Urinary bladder (tissue), 4 donors: Measurements from ENCODE around the gene PPP1R18. TPM values are rescaled to one million over a fixed set of nuclear protein-coding genes. Genes with fewer than 3 reads are reported as not detected.
"Not testable (repeated sequence)": the region's sequence is repeated elsewhere in the genome, so short reads cannot be mapped to it uniquely, and the experiment has no call there.

Experiments used
- DNase-seq: peaks from one replicate; pipeline ENCODE4 v3.0.0-alpha.2; 2015; ENCODE audit errors: extremely low spot score
- H3K27ac ChIP-seq: one replicate; pipeline ENCODE4 v1.5.1; 2013; ENCODE audit warnings: low read depth, mild to moderate bottlenecking, moderate library complexity
- H3K36me3 ChIP-seq: one replicate; pipeline ENCODE4 v1.6.1; 2013; ENCODE audit warnings: mild to moderate bottlenecking, moderate library complexity; ENCODE audit not compliant: insufficient read depth
- H3K4me1 ChIP-seq: one replicate; pipeline ENCODE4 v1.6.1; 2013; ENCODE audit warnings: mild to moderate bottlenecking, moderate library complexity; ENCODE audit not compliant: insufficient read depth
- H3K4me3 ChIP-seq: one replicate; pipeline ENCODE4 v1.5.1; 2013; ENCODE audit warnings: low read depth, low read length
- WGBS: extraction: QIAGEN DNeasy Blood & Tissue Kit; methylation state at CpG from one replicate; pipeline ENCODE4 v1.1.7; 2013; 5-methylcytosine and 5-hydroxymethylcytosine counted together
- polyA plus RNA-seq: library from polyadenylated mRNA; stranded (reverse); fragments of 200-250 nt; gene quantifications from one replicate; pipeline ENCODE4 v1.2.3, GENCODE V29; 2013
- total RNA-seq: library from RNA; depleted of rRNA; stranded (reverse); fragments of >200 nt; gene quantifications from one replicate; pipeline ENCODE4 v1.2.3, GENCODE V29; 2014
- donor health status: healthy with polysubstance abuse.
- donor health status: healthy.

PPP1R18 gene
- total and polyA plus RNA-seq, 2 donors: 32.7 to 81.9 TPM

DNA sequence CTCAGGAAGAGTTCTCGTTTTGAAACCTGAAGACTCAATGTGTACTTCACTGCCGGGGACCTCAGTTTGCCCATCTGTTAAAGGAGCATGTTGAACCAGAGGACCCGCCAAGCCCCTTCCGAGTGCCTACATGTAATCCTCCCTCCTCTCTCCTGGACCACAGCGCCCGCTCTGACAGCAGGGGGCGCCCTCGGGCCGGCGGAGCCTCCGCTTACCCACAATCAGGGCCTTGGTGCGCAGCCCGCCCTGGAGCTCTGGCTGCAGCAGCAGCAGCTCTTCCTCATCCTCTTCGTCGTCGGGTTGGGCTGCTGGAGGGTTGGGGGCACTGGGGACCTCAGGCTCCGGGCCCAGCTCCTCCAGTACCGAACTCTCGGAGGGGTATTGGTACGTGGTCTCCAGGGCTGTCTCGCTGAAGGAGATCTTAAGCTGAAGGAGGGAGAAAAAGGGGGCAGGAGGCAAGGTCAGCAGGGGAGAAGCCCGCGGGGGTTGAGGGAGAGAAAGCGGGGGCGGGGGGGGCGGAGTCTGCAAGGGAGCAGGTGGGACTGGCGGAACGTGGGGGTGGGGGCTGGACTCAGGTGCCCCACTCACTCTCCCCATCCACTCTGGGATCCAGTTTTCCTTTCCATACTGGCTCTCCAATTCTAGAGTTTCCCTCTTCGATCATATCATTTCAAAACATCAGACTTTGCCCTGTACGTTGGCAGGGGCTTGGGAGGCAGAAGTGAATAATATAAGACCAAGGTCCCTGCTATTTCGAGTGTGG lies 7.3 kb downstream of the PPP1R18 start:
- H3K36me3 ChIP-seq: no peaks in the 10 kb centered on the region
- peak overlapping the region; percentile 57 for H3K27ac ChIP-seq
- no peak for DNase-seq
- H3K4me3 ChIP-seq: no peak overlapping the region
- 13% methylated on average over 31 of the region's 31 CpGs for WGBS
- no peaks in the 10 kb centered on the region for H3K4me1 ChIP-seq

DNA sequence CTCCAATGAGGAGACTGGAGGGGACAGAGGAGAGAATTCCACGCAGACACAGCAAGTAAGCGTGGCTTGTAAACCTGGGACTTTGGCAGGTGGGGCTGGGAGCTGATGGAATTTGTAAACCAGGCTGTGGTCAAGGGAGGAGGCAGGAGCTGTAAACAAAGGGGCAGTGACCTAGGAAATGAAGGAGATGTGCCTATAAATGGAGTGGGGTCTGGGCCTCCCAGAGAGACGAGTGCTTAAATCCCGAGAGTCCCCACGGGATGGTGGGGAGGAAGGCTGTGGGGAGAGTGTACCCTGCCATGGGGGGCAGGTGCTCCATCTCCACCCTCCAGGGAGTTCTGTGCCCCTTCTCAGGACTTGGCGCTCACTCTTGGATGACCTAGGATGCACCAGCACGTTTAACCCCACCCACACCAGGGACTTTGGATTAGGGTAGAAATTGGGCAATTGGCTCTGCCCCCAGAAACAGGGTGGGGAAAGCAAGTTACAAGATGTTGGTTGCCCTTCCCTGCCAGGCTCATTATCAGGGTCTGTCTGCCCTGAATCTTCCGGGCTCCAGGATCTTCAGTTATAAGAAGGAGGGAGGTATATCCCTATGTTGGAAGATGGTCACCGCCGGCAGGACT lies 9.7 kb downstream of the PPP1R18 start:
- peaks cover 1% of the 10 kb centered on the region for H3K4me1 ChIP-seq
- H3K27ac ChIP-seq: no peak overlapping the region
- WGBS: 76% methylated on average over 10 of the region's 10 CpGs
- DNase-seq: no peak
- no peaks in the 10 kb centered on the region for H3K36me3 ChIP-seq
- no peak overlapping the region for H3K4me3 ChIP-seq

DNA sequence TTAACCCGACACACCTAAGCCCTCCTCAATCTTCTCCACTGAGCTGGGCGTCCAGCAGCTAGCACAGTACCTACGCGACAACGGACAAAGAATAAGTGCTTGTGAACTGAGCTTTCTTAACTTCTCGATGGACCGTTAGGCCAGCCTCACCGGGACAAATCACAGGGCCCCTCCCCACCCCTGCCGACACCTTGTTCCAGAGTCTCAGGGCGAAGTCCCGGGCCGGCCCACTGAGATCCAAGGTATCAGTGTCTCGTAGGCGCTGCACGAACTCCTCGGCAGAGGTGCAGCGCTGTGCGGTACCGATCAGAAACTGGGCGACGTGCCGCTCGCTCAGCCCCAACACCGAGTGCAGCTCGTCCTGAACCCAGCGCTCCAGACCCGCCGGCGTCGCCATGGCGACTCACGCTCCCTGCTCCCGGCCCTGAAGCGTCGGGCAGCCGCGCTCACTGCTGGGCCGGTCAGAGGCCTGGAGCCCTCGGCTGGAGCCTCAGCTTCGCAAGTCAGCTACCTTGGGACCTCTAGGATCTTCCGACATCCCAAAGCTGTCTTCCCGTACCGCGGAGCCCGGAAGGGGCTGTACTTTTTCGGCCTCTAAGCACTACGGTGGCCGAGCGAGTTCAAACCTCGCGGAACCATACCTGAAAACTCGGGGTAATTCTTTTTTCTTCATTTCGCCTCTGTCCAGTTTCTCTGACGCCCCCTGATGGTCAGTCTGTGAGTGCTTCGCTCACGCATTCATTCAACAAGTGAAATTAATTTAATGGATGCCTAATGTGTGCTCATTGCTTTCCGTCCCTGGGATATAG lies 13.8 kb downstream of the PPP1R18 start, which contains the start of gene DHX16:
Gene DHX16, minus strand, starts transcription at position 562 of the 809 bp plus-strand sequence. Its CDS starts 165 bp downstream, at position 397.
- Histone ChIP-seq H3K4me1 (peaks cover 2% of the 10 kb centered on the region), H3K27ac (no peak within 1 kb of the TSS), H3K36me3 (no peaks in the 10 kb centered on the region), H3K4me3 (peak within 1 kb of the TSS; percentile 86)
- under 1% methylated on average over 57 of the region's 57 CpGs for WGBS
- DNase-seq: peak; percentile 93

DNA sequence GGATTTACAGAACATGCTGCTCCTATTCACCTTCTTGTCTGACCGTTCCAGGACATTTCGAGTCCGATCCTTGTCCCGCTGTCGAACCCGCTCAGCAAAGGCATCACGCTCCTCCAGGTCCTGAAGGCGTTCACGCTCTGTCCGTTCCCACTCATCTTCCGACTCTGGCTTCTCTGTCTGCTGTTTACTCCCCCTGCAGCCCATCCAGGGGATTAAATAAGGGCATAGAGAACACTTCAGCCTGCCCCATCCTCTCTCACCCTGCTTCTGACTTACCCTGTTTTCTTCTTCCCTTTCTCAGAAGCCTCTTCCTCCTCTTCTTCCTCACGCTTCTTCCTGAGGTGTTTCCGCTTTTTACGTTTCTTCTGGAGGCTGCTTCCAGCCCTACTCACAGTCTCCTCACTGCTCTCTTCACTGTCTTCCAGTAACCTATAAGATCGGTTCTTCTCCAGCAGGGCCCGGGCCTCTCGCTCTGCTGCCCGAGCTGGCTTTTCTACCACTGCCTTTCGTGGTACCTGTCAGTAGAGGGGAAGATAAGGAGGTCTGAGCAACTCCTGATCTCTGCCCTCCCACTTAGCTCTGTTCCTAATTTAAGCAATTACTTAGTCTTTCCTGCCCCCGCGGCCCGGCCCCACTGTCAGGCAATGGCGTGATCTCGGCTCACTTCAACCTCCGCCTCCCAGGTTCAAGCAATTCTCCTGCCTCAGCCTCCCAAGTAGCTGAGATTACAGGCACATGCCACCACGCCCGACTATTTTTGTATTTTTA lies 15.5 kb downstream of the PPP1R18 start:
- 87% methylated on average over 27 of the region's 27 CpGs for WGBS
- no peak overlapping the region for H3K27ac ChIP-seq
- no peaks in the 10 kb centered on the region for H3K36me3 ChIP-seq
- H3K4me1 ChIP-seq: peaks cover 2% of the 10 kb centered on the region
- H3K4me3 ChIP-seq: no peak overlapping the region
- no peak for DNase-seq

DNA sequence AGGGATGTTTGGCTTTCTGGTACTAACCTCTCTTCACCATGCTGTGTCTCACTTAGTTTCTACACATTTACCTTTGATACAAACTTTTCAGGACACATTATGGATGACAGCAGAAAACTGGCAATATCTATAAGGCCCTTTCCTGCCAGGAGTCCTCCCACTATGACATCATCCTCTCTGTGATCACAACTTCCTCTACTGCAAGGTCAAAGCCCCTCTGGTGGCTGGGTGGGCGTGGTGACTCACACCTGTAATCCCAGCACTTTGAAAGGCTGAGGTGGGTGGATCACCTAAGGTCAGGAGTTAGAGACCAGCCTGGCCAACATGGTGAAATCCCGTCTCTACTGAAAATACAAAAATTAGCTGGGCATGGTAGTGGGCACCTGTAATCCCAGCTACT lies 20.1 kb downstream of the PPP1R18 start:
- not testable (repeated sequence) for DNase-seq, H3K4me3 ChIP-seq, H3K27ac ChIP-seq, H3K4me1 ChIP-seq, H3K36me3 ChIP-seq
- 90% methylated on average over 2 of the region's 2 CpGs for WGBS

DNA sequence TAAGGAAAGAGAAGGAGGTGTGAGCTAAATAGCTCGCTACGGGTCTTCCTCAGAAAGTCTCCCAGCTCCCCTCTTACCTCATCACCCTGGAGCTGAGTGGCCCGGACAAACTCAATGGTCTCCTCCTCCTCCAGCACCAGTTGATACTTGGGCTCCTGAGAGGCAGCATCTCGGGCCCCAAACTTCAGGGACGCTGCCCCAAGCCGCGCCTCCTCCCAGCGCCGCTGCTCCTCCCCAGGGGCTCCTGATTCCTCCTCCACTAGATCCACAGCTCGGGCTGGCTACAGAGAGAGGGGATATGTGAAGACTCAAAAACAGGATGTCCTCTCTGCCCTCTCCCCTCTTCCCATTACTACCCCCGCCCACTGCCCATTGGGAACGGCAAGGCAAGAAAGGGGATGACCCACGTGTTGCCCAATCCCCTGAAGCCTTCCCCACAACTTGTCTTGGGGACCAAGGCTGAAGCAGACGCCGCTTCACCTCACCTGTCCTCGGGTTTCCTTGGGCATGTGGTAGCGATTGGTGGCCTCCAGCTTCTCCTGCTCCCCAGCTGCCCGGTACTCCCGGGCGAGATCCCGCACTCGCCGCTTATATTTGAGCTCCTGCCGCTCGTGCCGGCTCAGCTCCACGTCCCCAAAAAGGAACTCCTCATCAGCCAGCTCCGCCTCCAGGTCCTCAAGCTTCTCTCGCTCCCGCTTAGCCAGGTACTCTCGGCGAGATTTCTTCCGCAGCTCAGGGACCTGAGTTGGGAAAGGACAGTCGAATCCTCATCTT lies 21.3 kb downstream of the PPP1R18 start:
- H3K4me1 ChIP-seq: no peaks in the 10 kb centered on the region
- H3K27ac ChIP-seq: no peak overlapping the region
- WGBS: 91% methylated on average over 34 of the region's 34 CpGs
- H3K36me3 ChIP-seq: peaks cover 9% of the 10 kb centered on the region
- no peak for DNase-seq
- H3K4me3 ChIP-seq: no peak overlapping the region

DNA sequence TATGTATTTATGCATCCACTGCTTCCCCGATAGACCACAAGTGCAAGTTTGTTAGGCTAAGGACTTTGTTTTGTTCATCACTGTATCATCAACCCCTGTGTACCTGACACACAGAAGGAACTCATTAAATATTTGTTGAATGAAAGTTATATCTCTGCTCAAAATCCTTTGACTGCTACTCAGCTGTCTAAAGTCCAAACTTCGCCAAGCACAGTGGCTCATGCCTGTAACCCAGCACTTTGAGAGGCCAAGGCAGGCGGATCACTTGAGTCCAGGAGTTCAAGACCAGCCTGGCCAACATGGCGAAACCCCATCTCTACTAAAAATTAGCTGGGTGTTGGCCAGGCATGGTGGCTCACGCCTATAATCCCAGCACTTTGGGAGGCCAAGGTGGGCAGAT lies 28.5 kb downstream of the PPP1R18 start:
- H3K36me3 ChIP-seq, H3K4me1 ChIP-seq, H3K4me3 ChIP-seq, H3K27ac ChIP-seq, DNase-seq: not testable (repeated sequence)
- 89% methylated on average over 5 of the region's 5 CpGs for WGBS

DNA sequence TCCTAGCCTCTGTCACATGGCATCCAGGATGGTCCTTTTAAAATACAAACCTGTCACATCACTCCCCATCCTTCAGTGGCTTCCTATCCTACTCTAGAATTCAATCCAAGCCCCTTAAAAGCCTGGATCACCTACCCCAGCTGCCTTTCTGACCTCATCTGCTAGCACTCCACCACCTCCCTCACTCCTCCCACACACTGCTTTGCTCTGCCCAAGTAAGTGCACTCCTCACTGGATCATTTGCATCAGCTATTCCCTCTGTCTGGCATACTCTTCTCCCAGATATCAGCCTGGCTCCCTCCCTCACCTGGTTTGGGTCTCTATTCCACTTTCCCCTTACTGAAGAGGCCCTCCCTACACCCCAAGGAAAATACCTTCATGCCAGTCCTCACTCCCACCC lies 29.0 kb downstream of the PPP1R18 start:
- H3K4me1 ChIP-seq: no peaks in the 10 kb centered on the region
- H3K4me3 ChIP-seq: no peak overlapping the region
- H3K36me3 ChIP-seq: peaks cover 3% of the 10 kb centered on the region
- no peak for DNase-seq
- H3K27ac ChIP-seq: no peak overlapping the region

DNA sequence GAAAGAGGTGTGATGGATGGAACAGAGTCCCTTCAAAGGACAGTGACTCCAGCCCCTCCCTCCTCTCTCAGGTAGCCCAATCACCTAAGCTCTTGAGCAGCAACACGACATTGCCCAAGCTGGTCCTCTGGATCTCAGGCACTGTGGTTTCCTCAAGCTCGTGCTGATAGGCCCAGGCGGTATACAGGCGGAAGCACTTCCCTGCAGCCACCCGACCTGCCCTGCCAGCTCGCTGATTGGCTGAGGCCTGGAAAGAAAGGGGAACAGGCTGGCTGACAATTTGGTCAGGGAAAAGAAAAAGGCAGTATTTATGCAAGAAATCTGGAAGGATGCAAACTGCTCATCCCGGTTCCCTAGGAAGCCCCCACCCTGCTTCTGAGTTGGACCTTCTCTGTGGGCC lies 29.9 kb downstream of the PPP1R18 start:
- no peak overlapping the region for H3K27ac ChIP-seq
- no peak for DNase-seq
- no peak overlapping the region for H3K4me3 ChIP-seq
- H3K36me3 ChIP-seq: peaks cover 3% of the 10 kb centered on the region
- no peaks in the 10 kb centered on the region for H3K4me1 ChIP-seq
- WGBS: 75% methylated on average over 7 of the region's 7 CpGs

DNA sequence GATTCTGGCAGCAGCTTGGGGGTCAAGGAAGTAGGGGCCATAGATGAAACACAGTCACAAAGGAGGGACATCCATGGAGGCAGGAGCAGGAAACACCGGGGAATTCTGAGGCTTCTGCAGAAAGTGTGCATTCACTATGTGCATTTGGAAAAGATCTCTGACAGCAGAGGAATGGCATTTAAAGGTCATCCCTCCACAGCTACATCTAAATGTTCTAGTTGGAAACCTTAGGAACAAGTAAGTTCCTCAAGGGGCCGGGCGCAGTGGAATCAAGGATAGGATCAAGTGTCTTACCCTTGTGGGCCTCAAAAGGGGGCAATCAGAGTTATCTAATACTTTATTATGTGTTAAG lies 30.7 kb downstream of the PPP1R18 start:
- H3K36me3 ChIP-seq: peaks cover 3% of the 10 kb centered on the region

DNA sequence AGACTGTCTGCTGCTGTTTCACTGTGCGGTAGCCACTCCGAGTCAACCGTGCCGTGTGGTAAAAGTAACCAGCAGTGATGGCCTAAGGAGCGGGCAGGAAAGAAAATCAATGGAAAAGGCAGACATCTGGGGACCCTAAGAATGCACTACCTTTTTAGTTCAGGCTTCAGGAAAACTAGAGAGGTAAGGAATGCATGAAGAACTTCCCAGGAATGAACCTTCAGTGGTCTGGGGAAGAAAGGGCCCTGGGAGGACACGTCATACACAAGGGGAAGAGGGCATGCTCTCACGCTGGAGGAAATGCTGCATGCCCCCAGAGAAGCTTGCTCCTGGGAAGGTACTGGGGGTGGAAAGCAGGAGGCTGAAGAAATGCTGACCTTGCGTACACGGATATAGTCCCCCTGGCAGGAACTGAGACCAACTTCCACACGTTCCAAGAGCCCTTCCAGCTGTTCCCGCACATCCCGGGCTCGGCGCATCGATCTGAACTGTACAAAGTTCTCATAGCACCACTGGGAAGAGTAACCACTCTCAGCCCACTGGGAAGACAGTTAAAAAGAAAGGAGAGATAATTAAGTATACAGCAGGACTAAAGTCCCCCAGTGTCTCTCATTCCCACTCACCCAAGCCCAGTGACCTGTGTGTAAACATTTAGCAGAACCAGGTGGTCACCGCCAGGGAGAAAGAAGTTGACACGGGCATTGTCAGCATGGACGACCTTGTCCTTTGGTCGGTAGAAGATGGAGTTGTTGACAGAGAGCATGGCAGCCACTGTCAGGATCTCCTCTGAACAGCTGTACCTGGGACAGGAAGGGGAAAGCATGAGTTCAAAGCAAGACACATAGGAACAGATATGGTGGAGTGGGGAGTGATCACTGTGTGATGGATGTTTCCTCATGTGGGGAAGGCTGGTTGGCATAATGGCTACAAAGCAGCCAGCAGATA lies 31.4 kb downstream of the PPP1R18 start:
- WGBS: 90% methylated on average over 19 of the region's 19 CpGs
- peaks cover 3% of the 10 kb centered on the region for H3K36me3 ChIP-seq

More for the DNA sequence above, 30.7 kb downstream of the PPP1R18 start:
- no peak overlapping the region for H3K27ac ChIP-seq
- DNase-seq: no peak
- WGBS: 94% methylated on average over 3 of the region's 3 CpGs
- no peak overlapping the region for H3K4me3 ChIP-seq
- no peaks in the 10 kb centered on the region for H3K4me1 ChIP-seq

DNA sequence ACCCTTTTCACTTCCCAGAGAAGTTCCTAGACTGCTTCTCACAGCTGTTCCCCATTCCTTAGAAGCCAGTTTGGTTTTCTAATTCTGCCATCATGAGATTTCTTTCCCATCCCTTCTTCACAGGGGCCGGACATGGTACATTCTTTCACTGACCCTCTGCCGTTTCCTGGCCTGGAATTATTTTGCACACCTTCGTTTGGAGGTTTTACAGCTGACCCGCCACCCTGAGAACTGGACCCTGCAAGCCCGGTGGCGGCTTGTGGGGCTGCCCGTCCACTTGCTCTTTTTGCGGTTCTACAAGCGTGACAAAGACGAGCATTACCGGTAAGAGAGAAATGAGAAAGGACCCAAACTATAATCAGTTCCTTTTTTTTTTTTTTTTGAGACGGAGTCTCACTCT lies 35.3 kb downstream of the PPP1R18 start:
- 87% methylated on average over 12 of the region's 12 CpGs for WGBS
- no peak for DNase-seq
- Histone ChIP-seq H3K4me3 (no peak overlapping the region), H3K36me3 (peaks cover 3% of the 10 kb centered on the region), H3K4me1 (no peaks in the 10 kb centered on the region), H3K27ac (no peak overlapping the region)

More for the DNA sequence above, 31.4 kb downstream of the PPP1R18 start:
- Histone ChIP-seq H3K27ac (no peak overlapping the region), H3K4me3 (no peak overlapping the region), H3K4me1 (no peaks in the 10 kb centered on the region)
- DNase-seq: no peak
